HG02884 (cell line): ENCODE measurements around the gene UPF1.

ENCODE experiments used
- ATAC-seq: cut with Tn5 transposase; IDR thresholded peaks from one replicate; pipeline ENCODE4 v1.9.1; 2021; ENCODE audit warnings: mild to moderate bottlenecking, moderate library complexity; ENCODE audit not compliant: unreplicated experiment

The UPF1 gene

GRCh38 chr19:18831524-18832305, at the start of gene UPF1:
Gene UPF1 (plus strand): TSS chr19:18831959. CDS start chr19:18832210, 251 bp downstream.
- peak; percentile 62 for ATAC-seq

- no peak for ATAC-seq
Measured at GRCh38 chr19:18782559-18783225, 49.1 kb upstream of the UPF1 start.

- no peak for ATAC-seq
Measured at GRCh38 chr19:18783958-18784785, 47.6 kb upstream of the UPF1 start.

- ATAC-seq = no peak
Measured at GRCh38 chr19:18784786-18785120, 47.0 kb upstream of the UPF1 start.

DNA sequence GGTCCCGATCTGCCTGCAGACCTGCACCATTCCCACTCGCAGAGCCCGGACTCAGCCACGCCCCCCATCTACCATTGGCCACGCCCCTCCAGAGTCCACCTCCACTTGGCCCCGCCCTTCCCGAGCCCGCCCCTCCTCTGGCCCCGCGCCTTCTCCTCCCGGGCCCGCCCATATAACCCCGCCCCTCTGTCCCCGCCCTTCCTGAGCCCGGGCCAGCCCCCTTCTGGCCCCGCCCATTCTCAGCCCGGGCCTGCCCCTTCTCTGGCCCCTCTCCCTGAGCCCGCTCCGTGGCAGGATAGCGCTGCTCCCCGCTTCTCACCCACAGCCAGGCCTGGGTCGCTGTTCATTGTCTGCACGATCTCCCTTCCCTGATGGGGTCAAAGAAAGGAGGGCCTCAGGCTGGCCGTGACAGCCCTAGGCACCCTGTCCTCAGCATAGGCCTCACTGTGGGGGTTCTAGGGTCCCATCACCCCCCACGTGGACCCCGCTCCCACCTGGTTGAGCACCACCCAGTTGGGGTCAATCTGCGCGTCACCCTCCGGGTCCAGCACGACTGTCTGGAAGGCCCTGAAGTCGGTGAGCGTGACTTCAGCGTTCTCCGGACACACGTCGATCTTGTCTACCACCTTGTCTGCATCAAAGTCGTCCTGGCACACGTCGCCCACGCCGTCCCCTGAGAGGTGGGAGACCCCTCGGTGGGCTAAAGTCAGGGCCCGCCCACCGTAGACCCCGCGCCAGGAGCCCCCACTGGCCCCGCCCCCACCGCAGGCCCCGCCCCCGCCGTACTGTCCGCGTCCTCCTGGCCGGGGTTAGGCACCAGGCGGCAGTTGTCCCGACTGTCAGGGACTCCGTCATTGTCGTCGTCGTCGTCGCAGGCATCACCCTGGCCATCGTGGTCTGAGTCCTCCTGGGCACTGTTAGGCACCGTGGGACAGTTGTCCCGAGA, 46.3 kb upstream of the UPF1 start:
- ATAC-seq = no peak

DNA sequence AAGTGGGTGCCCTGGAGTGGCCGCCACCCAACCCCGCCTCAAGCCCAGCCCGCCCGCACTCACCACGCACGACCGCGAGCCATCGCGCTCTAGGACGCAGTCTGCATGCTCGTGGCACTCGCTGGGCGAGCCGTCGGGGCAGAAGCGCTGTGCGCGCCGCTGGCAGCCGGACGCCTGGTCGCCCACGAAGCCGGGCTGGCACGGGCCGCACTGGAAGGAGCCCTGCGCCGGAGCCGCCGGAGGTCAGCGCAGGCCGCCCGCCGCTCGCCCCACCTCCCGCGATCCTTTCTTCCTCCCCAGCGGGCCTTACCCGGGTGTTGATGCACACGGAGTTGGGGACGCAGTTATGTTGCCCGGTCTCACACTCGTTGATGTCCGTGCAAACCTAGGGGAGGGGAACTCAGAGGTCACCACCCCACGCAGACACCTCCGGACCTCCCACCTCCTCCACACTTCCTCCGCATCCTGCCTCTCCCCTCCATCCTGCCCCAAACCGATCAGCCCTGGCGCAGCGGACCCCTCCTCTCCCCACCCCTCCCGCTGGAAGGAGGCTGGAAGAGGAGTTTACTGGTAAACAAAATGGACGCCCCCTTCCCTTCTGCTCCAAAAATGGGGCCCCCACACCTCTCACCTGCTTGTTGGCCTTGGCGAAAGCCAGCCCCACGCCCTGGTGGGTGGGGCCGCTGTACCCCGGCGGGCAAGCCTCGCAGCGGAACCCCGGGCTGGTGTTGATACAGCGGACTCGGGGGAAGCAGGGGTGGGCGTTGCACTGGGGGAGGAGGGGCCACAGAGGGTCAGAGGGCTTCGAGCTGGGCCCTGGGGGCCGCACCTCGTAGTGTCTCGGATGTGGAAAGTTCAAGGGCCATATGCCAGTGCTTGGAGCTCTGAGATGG, 43.0 kb upstream of the UPF1 start:
- no peak for ATAC-seq

DNA sequence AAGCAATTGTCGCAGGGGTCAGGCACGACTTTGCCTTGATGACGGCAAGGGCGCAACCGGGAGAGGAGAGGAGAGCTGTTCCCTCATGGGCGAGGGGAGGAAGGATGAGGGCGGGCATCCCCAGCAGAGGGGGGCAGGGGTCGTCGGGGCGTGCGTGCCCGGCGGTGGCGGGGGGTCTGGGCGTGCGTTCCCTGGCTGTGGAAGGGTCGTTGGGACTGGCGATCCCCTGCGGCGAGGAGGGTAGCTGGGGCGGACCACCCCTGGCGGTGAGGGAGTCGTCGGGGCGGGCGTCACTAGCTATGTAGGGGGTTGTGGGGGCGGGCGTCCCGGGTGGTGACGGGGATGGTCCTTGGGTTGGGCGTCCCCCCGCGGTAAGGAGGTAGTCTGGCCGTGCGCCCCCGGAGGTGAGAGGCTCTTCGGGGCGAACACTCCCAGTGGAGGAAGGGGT, 42.3 kb upstream of the UPF1 start:
- no peak for ATAC-seq

- ATAC-seq = no peak
Measured at GRCh38 chr19:18789883-18790565, 41.7 kb upstream of the UPF1 start.

DNA sequence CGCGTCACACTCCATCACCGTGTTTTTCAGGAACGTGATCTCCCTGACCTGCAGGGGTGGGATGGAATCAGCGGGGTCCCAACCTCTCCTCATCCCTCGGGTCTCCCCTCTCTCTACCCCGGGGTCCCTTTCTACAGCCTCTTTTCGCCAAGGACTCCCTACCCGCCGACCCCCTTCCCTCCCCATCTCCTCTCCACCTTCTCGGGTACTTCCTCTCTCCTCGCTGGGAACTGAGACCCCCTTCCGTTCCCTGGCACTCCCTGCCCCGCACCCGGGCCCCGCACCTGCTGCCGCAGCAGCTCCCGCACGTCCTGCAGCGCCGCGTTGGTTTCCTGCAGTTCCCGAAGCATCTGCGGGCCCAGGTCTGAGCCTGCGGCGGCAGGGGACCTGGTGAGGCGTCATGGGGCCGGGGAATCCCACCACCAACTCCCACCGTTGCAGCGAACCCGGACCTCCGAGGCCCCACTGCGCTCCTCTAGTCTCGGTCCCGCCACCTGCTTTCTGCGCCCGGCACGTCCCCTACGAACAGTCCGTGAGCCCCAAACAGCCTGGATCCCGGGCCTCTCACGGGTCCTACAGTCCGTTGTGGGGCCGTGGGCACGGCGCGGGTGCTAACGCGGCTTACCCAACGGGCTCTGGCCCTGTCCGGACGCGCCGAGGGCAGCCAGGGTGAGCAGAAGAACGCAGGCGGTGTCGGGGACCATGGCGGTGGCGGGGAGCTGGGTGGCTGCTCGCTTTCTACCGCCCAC, 41.0 kb upstream of the UPF1 start, which contains the start of gene COMP:
Gene COMP (minus strand): TSS at position 740 of the 749 bp plus-strand sequence. CDS start 36 bp downstream, at position 704.
- no peak for ATAC-seq

DNA sequence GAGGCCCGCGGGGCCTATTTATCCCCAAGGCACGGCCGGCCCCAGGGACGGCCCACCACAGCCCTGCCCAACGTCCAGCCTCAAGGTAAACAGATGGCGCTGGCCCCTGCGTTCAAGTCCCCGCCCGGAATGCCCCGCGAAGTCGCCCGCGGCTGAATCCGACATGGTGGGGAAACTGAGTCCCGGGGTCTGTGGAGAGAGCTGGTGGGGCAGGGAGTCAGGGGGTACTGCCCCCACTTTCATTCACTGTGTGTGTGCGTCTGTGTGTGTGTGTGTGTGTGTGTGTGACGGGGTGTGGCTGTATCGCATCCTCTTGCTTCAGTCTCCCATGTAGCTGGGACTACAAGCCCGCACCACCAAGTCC, 40.5 kb upstream of the UPF1 start:
- ATAC-seq = no peak

- no peak for ATAC-seq
Measured at GRCh38 chr19:18792661-18793060, 39.1 kb upstream of the UPF1 start.

DNA sequence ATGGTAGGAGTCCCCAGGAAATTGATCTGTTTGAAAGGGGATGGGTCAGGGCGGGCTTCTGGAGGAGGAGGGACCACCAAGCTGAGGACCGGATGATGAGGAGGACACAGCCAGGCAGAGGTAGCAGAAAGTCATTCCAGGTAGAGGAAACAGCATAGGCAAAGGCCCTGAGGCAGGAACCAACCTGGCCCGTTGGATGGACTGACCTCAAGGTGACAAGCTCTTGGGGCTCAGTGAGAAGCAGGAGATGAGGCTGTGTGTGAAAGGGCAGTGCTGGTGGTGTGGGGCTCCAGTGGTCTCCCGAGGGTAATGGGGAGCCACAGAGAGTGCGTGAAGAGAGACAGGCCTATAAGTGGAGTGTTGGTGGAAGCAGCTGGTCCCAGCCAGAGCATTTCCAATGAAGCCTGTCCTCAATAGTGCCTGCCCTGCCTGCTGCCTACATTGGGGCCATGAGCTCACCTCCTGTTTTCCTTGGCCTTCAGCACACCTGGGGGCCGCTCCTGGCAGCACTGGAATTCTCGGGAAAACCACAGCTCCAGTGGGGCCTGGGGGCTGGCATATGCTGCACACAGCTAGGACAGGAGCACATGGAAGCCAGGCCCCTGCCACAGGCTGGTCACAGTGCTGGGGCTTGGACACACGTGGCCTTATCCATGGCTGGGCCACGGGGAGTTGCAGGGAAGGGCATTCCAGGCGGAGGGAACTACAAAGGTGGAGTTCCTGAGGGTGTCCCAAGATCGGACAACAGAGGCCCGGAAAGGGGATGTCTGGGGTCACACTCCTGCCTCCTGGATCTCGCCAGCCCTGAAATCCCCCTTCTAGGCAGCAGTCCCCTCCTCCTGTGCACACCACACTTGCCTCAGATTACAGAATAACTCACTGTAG, 38.4 kb upstream of the UPF1 start:
- no peak for ATAC-seq

- no peak for ATAC-seq
Measured at GRCh38 chr19:18794029-18794313, 37.8 kb upstream of the UPF1 start.

DNA sequence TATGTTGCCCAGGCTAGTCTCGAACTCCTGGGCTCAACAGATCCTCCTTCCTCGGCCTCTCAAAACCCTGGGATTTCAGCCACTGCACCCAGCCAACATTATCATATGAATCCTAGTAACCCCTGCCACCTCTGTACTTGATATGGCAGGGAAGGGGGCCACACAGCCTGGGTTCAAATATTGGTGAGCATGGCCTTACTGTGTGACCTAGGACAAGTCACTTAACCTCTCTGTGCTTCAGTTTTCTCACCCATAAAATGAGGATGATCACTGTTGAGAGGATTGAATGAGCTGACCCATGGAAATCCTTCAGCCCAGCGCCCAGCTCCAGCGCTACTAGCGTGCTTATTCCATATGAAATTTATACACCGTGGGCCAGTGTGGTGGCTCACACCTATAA, 37.1 kb upstream of the UPF1 start:
- no peak for ATAC-seq

GRCh38 chr19:18795540-18795939, 36.2 kb upstream of the UPF1 start:
- ATAC-seq = no peak

DNA sequence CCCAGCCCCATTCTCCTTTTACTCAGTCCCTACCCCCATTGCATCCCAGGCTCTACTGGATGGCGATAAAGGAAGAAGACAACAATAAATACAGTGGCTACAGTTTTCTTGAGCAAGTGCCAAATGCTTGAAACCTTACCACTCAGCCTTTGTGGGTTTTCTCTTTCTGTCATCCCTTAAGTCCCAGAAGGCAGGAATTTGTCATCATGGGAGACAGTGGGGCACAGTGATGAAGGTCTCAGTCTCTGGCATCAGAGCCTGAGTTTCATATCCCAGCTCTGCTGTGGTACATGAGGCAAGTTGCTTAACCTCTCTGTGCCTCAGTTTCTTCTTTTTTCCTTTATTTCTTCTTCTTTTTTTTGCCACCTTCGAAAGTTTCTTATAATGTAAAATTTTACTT, 35.5 kb upstream of the UPF1 start:
- ATAC-seq = no peak
